HG03460 (cell line): ENCODE data around the gene PCYOX1L.

Experiments used
- ATAC-seq: cut with Tn5 transposase; IDR thresholded peaks from one replicate; pipeline ENCODE4 v1.9.1; 2021; ENCODE audit not compliant: unreplicated experiment

Gene PCYOX1L

GRCh38 chr5:149366169-149366729 is 8.4 kb downstream of the PCYOX1L start:
- ATAC-seq: no peak

GRCh38 chr5:149367249-149367971 is 9.6 kb downstream of the PCYOX1L start:
- peak; percentile 71 for ATAC-seq

- ATAC-seq: no peak
These were observed 10.3 kb downstream of the PCYOX1L start for GRCh38 chr5:149367972-149368645.

- no peak for ATAC-seq
These were observed 13.0 kb downstream of the PCYOX1L start for GRCh38 chr5:149370878-149371277.

- peak; percentile 81 for ATAC-seq
These were observed 13.6 kb downstream of the PCYOX1L start for GRCh38 chr5:149371296-149371962.

GRCh38 chr5:149372076-149372795 is 14.4 kb downstream of the PCYOX1L start:
- no peak for ATAC-seq

- ATAC-seq: no peak
These were observed 15.1 kb downstream of the PCYOX1L start for GRCh38 chr5:149372932-149373331.

- no peak for ATAC-seq
These were observed 16.5 kb downstream of the PCYOX1L start for GRCh38 chr5:149374303-149374702.

GRCh38 chr5:149374801-149375200 is 17.0 kb downstream of the PCYOX1L start:
- no peak for ATAC-seq

GRCh38 chr5:149375434-149375833 is 17.6 kb downstream of the PCYOX1L start:
- ATAC-seq: no peak

- no peak for ATAC-seq
These were observed 18.3 kb downstream of the PCYOX1L start for GRCh38 chr5:149376104-149376503.

- ATAC-seq: no peak
These were observed 19.0 kb downstream of the PCYOX1L start for GRCh38 chr5:149376711-149377447.

- ATAC-seq: no peak
These were observed 20.5 kb downstream of the PCYOX1L start for GRCh38 chr5:149378241-149378820.

GRCh38 chr5:149379177-149379761 is 21.4 kb downstream of the PCYOX1L start, which contains the start of gene IL17B:
Gene IL17B (minus strand): TSS chr5:149379292. CDS start chr5:149379225, 67 bp downstream.
- no peak for ATAC-seq

GRCh38 chr5:149379818-149380374 is 22.1 kb downstream of the PCYOX1L start:
- ATAC-seq: no peak

GRCh38 chr5:149380466-149381121 is 22.7 kb downstream of the PCYOX1L start:
- no peak for ATAC-seq

- peak; percentile 22 for ATAC-seq
These were observed 23.6 kb downstream of the PCYOX1L start for GRCh38 chr5:149381261-149381985.

GRCh38 chr5:149381986-149382338 is 24.1 kb downstream of the PCYOX1L start:
- peak; percentile 84 for ATAC-seq
